ENCODE data around the gene MFAP4.
A peak's percentile ranks its signal among the peaks of the same experiment; 100 is the strongest.
"Not testable (repeated sequence)": the region's sequence is repeated elsewhere in the genome, so short reads cannot be mapped to it uniquely, and the experiment has no call there.

MFAP4 gene

DNA sequence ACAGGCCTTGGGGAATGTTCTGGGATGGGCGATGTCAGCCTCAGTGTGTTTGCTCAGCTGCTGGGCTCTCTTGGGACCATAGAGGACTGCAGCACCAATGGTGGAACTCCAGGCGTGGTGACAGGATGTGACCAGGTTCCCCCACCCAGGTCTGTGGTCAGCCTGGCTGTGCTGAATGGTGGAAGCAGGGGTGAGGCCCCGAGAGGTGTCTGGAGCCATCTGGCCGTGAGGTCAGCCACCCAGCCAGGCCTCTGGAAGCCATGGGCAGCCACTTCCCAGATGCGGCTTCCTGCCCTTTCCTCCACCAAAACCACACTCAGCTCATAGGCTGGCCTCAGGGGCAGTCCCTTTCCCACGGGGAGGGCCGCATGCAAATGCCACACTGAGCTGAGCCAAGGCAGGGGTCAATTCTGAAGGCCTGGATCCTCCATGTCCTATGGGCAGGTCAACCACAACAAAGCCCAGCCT, 16.5 kb downstream of the MFAP4 start:
- DNase-seq (ENCODE audit: low read depth): no peak

DNA sequence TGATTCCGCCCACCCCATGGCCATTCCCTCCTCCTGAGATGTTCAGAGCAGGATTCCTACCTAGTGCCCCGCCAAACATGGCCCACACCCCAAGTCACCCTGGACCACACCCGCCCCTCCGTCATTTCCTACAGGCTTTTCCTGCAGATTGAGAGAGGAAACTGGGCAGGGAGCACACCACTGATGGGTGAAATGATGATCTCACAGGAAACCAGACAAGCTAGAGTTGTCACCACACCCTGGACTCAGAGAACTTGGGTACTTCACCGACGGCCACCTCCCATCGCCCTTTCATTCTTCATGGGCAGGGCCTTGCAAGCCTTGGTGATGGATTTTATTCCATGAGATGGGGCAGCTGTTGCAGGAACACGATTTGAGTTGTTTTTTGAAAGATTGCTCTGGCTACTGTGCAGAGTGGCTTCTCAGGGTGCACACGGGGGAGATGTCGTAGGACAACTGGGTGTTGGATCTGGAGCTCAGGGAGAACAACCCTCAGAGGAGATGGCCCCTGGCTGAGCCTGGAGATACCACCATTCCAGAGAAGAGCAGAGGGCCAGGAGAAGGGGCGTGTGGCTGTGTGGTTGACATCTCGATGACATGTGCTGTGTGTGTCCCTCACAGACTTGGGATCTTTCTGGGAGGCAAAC, 17.0 kb downstream of the MFAP4 start:
- no peak for DNase-seq (ENCODE audit: low read depth)

GRCh38 chr17:19369107-19369778, 17.7 kb downstream of the MFAP4 start:
- no peak for DNase-seq (ENCODE audit: low read depth)

GRCh38 chr17:19368229-19368628, 18.8 kb downstream of the MFAP4 start:
- no peak for DNase-seq (ENCODE audit: low read depth)

- DNase-seq (ENCODE audit: low read depth): no peak
These were observed 20.4 kb downstream of the MFAP4 start for GRCh38 chr17:19366637-19366972.

- no peak for DNase-seq (ENCODE audit: low read depth)
These were observed 21.0 kb downstream of the MFAP4 start for GRCh38 chr17:19365833-19366636.

DNA sequence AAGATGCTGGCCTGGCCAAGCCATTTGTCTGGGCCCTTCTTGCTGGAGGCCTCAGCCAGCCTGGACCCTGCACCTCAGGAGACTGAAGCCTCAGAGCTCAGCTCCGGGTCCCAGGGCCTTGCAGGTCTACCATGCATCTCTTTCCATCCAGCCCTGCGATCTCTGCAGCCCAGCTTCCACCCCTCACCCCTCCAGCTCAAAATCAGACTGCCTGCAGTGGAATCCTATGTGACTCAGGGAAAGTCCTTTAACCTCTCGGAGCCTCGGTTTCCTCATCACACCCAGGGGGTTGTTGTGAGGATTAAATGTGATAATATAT, 21.5 kb downstream of the MFAP4 start:
- no peak for DNase-seq (ENCODE audit: low read depth)

DNA sequence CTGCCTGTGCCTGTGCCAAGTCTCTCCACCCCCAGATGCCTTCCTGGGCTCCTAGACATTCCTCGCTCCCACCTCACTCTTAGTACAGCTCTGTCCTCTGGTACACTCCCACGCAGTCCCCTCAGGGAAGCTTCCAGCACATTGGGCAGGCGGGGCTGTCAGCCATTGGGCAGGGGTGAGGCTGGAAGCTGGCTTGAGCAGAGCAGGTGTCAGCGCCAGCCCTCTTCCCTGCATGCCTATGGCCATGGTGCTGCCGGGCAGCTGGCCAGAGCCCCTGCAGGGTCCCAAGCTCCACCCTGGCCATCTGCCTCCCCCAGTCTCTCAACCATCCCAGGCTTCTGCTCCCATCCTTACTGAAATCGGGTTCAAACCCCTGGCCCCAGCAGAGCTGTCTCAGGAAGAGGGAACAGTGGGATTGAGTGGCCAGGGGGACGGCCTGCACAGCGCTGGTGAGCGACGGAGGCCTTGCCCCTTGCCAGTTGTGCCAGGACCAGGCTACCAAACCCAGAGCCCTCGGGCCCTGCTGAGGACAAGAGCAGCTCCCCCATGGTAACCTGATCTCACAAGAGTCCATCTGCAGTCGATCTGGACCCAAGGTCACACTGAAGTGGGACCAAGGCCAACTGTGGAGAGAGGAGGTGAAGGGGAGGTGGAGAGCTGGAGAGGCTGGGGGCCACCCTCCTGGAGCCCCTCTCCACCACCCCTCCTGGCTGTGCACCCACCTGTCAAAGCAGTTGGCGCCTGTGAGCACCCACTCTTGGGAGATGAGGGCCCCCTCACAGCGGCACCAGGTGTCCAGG, 22.1 kb downstream of the MFAP4 start:
- no peak for DNase-seq (ENCODE audit: low read depth)

GRCh38 chr17:19363460-19364035, 23.4 kb downstream of the MFAP4 start:
- no peak for DNase-seq (ENCODE audit: low read depth)

- DNase-seq (ENCODE audit: low read depth): no peak
These were observed 23.9 kb downstream of the MFAP4 start for GRCh38 chr17:19363114-19363438.

DNA sequence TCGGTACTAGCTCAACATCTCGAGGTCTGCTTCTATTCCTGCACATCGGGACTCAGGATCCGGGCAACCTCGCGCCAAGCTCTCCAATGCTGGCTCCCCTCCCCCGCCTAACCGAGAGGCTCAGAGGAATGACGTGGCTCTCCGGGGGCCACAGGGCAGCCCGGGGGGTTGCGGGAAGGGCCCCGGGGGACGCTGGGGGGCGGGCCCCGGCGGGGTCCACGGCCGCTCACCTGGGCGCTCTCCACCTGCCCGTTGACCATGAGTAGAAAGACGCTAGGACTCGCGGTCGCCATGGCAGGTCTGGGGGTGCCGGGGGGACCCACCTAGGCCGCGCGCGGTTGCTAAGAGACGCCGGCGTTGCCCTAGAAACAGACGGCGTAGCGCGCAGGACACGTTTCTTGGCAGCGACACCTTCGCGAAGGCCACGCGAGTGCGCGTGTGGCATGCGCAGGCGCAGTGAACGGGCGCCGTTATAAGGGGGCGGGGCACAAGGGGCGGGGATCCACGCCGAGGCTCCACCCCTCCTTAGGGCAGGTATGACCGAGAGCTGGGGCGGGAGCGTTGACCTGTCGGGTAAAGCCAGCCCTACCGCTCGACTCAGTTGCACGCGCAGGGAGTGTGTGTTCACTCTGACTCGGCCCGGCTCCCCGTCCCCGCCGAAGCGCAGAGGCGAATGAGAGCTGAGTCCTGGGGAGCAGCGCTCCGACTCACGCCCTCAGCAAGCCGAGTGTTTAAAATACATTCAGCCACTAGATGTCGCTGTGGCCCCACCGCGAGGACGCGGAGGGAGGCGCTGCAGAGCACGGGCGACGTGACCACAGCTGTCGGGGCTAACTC, 24.5 kb downstream of the MFAP4 start, which contains the start of gene B9D1:
TSS of gene B9D1 (minus strand) at position 447 of the 837 bp plus-strand sequence. CDS start at position 293, 154 bp downstream.
- DNase-seq (ENCODE audit: low read depth): peak; percentile 92

DNA sequence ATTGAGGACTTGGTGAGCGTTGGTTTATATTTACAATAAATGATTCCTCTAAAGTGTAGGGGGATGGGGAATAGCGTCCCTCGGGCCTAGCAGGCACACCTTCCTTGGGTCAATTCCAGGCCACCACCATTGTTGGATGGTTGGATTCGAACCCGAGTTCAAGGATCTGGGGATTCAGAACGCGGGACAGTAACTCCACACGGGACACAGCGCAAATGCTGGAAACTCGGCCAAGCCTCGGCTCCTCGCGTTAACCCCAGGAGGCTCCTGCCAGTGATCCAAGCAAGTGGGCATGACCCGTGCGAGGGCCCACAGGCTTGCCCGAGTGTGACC, 25.1 kb downstream of the MFAP4 start:
- no peak for DNase-seq (ENCODE audit: low read depth)

DNA sequence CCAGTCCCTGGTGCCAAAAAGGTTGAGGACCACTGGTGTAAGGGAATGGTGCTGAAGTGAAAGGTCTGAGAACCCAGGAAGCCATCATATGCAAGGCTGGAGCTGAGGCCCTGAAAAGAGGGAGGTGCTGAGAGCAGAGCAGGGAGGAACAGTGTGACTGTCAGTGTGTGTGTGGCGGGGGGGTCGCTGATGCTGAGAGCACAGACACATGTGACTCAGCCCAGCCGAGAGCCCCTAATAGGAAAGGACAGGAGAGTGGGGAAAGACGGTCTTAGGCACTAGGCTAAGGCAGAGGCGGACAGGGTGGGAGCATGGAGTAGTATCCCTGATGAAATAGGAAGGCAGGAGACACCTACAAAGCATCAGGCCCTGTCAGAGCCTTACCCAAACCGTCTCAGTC, 25.7 kb downstream of the MFAP4 start:
- no peak for DNase-seq (ENCODE audit: low read depth)

- DNase-seq (ENCODE audit: low read depth): no peak
These were observed 26.2 kb downstream of the MFAP4 start for GRCh38 chr17:19360772-19361171.

DNA sequence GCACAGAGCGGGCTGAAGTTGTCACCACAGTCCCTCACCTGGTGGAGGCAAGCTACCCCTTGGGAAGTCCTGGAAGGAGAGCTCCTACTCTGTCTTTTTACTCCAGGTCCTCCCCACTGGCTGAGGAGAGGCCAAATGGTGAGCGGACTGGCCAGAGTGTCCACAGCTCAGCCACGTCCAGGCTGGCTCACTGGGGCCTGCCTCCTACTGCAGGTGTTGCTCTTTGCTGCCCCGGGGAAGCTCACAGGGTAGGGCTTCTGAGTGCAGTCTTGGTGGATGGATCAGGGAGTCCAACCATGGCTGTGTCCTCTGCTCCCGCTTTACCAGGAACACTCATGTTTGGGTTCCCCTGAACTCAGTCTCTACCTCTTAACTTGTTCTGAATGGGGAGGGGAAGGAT, 27.1 kb downstream of the MFAP4 start:
- DNase-seq (ENCODE audit: low read depth): no peak

DNA sequence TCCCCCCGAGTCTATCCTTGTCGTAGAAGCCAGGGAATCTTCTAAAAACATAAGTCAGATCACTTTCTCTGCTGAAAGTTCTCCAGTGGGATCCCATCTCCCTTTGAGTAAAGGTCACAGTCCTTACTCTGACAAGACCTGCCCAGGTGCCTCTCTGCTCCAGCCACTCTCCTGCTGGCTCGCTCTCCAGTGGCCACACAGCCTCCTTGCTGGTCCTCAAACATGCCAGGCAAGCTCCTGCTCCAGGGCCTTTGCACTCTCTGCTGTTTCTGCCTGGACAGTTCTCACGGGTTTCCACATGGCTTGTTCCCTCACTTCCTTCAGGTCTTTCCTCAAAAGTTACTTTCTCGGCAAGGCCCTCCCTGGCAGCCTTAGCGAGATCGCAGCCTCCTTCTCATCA, 27.8 kb downstream of the MFAP4 start:
- DNase-seq (ENCODE audit: low read depth): no peak

DNA sequence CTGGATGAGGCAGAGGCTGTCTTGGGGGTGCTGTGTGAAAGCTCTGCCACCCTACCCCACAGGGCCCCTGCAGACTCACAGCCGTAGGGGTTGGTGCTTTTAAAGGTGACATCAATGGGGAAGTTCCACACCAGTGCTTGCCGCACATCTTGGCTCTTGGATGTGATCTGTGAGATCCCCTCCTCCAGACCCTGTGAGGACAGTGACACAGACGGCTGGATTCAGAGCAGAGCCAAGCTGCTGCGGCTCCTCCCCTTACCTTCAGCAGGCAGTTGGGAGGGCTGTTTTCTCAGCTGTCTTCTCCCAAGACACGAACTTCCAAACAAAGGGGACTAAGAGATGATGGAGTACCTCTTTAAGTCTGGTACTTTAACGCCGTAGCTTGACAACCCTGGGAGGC, 29.2 kb downstream of the MFAP4 start:
- no peak for DNase-seq (ENCODE audit: low read depth)

GRCh38 chr17:19357351-19357750, 29.6 kb downstream of the MFAP4 start:
- DNase-seq (ENCODE audit: low read depth): no peak

DNA sequence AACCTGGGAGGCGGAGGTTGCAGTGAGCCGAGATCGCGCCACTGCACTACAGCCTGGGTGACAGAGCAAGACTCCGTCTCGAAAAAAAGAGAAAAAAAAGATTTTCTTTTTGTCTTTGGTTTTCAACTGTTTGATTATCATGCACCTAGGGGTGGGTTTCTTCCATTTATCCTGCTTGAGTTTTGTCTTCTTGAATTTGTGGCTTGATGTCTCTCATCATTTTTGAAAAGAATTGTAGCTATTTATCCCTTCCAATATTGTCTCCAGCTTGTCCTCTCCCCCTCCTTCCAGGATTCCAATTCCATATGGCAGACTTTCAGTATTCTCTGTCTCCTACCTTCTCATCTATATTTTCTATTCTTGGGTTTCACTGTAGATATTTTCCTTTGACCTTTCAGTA, 32.2 kb downstream of the MFAP4 start:
- DNase-seq (ENCODE audit: low read depth): no peak

DNA sequence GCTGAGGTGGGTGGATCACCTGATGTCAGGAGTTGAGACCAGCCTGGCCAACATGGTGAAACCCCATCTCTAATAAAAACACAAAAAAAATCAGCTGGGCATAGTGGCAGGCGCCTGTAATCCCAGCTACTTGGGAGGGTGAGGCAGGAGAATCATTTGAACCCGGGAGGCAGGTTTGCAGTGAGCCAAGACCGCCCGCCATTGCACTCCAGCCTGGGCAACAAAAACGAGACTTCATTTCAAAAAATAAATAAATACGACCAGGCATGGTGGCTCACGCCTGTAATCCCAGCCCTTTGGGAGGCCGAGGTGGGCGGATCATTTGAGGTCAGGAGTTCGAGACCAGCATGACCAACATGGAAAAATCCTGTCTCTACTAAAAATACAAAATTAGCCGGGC, 33.6 kb downstream of the MFAP4 start:
- not testable (repeated sequence) for DNase-seq (ENCODE audit: low read depth)

- no peak for DNase-seq (ENCODE audit: low read depth)
These were observed 38.2 kb downstream of the MFAP4 start for GRCh38 chr17:19348806-19349205.
